Muscle layer of duodenum (tissue), 2 donors: ENCODE measurements around the gene POLR1A.

Experiments used
- H3K27ac ChIP-seq: one replicate; pipeline ENCODE4 v1.7.0; 2013; ENCODE audit warnings: mild to moderate bottlenecking, low read length
- H3K27me3 ChIP-seq: one replicate; pipeline ENCODE4 v1.7.0; 2013; ENCODE audit warnings: low read depth, mild to moderate bottlenecking, control low read depth, low read length
- H3K36me3 ChIP-seq, 2 donors: one replicate each; pipeline ENCODE4 v1.7.0; 2013; ENCODE audit warnings: low read length in 2 of 2, control low read depth in 1 of 2, mild to moderate bottlenecking in 1 of 2; ENCODE audit not compliant: insufficient read depth in 2 of 2, control insufficient read depth in 1 of 2
- H3K4me1 ChIP-seq, 2 donors: one replicate each; pipeline ENCODE4 v1.7.0; 2013; ENCODE audit warnings: low read length in 2 of 2, mild to moderate bottlenecking in 2 of 2, control low read depth in 1 of 2, moderate library complexity in 1 of 2; ENCODE audit not compliant: insufficient read depth in 2 of 2, control insufficient read depth in 1 of 2
- H3K4me3 ChIP-seq, 2 donors: one replicate each; pipeline ENCODE4 v1.7.0; 2013; ENCODE audit warnings: low read length in 2 of 2, low read depth in 1 of 2, mild to moderate bottlenecking in 1 of 2
- H3K9me3 ChIP-seq, 2 donors: one replicate each; pipeline ENCODE4 v1.7.0; 2013; ENCODE audit warnings: low read length in 2 of 2, control low read depth in 1 of 2, mild to moderate bottlenecking in 1 of 2; ENCODE audit not compliant: control insufficient read depth in 1 of 2
- donor health status: healthy.

Gene POLR1A

GRCh38 chr2:86055314-86055713 lies 50.4 kb downstream of the POLR1A start:
- no peak overlapping the region for H3K4me3 ChIP-seq
- H3K4me1 ChIP-seq = no peaks in the 10 kb centered on the region
- no peak overlapping the region for H3K27ac ChIP-seq
- no peaks in the 10 kb centered on the region for H3K9me3 ChIP-seq
- H3K27me3 ChIP-seq = no peaks in the 10 kb centered on the region
- H3K36me3 ChIP-seq = peaks cover 32 to 39% of the 10 kb centered on the region in 2 donors

GRCh38 chr2:86054535-86055082 lies 51.1 kb downstream of the POLR1A start:
- no peak overlapping the region for H3K27ac ChIP-seq
- peaks cover 30 to 39% of the 10 kb centered on the region in 2 donors for H3K36me3 ChIP-seq
- H3K9me3 ChIP-seq = no peaks in the 10 kb centered on the region
- no peak overlapping the region for H3K4me3 ChIP-seq
- H3K27me3 ChIP-seq = no peaks in the 10 kb centered on the region
- H3K4me1 ChIP-seq = no peaks in the 10 kb centered on the region

- H3K4me1 ChIP-seq = peaks cover 0 to 4% of the 10 kb centered on the region in 2 donors
- H3K4me3 ChIP-seq = no peak overlapping the region
- no peaks in the 10 kb centered on the region for H3K9me3 ChIP-seq
- no peaks in the 10 kb centered on the region for H3K27me3 ChIP-seq
- H3K27ac ChIP-seq = no peak overlapping the region
- H3K36me3 ChIP-seq = peaks cover 37 to 41% of the 10 kb centered on the region in 2 donors
These were observed 52.5 kb downstream of the POLR1A start for GRCh38 chr2:86053166-86053565.

- Histone ChIP-seq H3K9me3 (no peaks in the 10 kb centered on the region), H3K36me3 (peaks cover 42 to 45% of the 10 kb centered on the region in 2 donors), H3K27me3 (no peaks in the 10 kb centered on the region), H3K4me3 (no peak overlapping the region), H3K27ac (no peak overlapping the region), H3K4me1 (peaks cover 0 to 4% of the 10 kb centered on the region in 2 donors)
These were observed 53.0 kb downstream of the POLR1A start for GRCh38 chr2:86052676-86053075.

- Histone ChIP-seq H3K4me3 (no peak overlapping the region), H3K27ac (no peak overlapping the region)
These were observed 53.4 kb downstream of the POLR1A start for GRCh38 chr2:86052265-86052664.

GRCh38 chr2:86050301-86050700 lies 55.4 kb downstream of the POLR1A start:
- no peaks in the 10 kb centered on the region for H3K9me3 ChIP-seq
- no peak overlapping the region for H3K4me3 ChIP-seq
- H3K27ac ChIP-seq = no peak overlapping the region
- H3K27me3 ChIP-seq = no peaks in the 10 kb centered on the region
- peaks cover 56 to 58% of the 10 kb centered on the region in 2 donors for H3K36me3 ChIP-seq
- H3K4me1 ChIP-seq = peaks cover 0 to 4% of the 10 kb centered on the region in 2 donors

More at GRCh38 chr2:86052265-86052664, 53.4 kb downstream of the POLR1A start:
- Histone ChIP-seq H3K4me1 (peaks cover 0 to 4% of the 10 kb centered on the region in 2 donors), H3K9me3 (no peaks in the 10 kb centered on the region), H3K27me3 (no peaks in the 10 kb centered on the region), H3K36me3 (peaks cover 46 to 49% of the 10 kb centered on the region in 2 donors)

- H3K36me3 ChIP-seq = peaks cover 62 to 66% of the 10 kb centered on the region in 2 donors
- H3K27me3 ChIP-seq = no peaks in the 10 kb centered on the region
- no peak overlapping the region for H3K27ac ChIP-seq
- H3K9me3 ChIP-seq = no peaks in the 10 kb centered on the region
- H3K4me1 ChIP-seq = peaks cover 0 to 4% of the 10 kb centered on the region in 2 donors
- no peak overlapping the region for H3K4me3 ChIP-seq
These were observed 56.2 kb downstream of the POLR1A start for GRCh38 chr2:86049529-86049928.

GRCh38 chr2:86048888-86049287 lies 56.8 kb downstream of the POLR1A start:
- Histone ChIP-seq H3K4me3 (no peak overlapping the region), H3K4me1 (peaks cover 0 to 4% of the 10 kb centered on the region in 2 donors), H3K27me3 (no peaks in the 10 kb centered on the region), H3K36me3 (peaks cover 66% of the 10 kb centered on the region in 2 donors), H3K9me3 (no peaks in the 10 kb centered on the region), H3K27ac (no peak overlapping the region)

GRCh38 chr2:86048383-86048701 lies 57.3 kb downstream of the POLR1A start:
- Histone ChIP-seq H3K27ac (no peak overlapping the region), H3K4me3 (no peak overlapping the region), H3K27me3 (no peaks in the 10 kb centered on the region), H3K36me3 (peaks cover 66% of the 10 kb centered on the region in 2 donors), H3K9me3 (no peaks in the 10 kb centered on the region), H3K4me1 (peaks cover 0 to 4% of the 10 kb centered on the region in 2 donors)

- Histone ChIP-seq H3K36me3 (peaks cover 68% of the 10 kb centered on the region in 2 donors), H3K27ac (no peak overlapping the region)
These were observed 57.9 kb downstream of the POLR1A start for GRCh38 chr2:86047575-86048382.

GRCh38 chr2:86045541-86045940 lies 60.1 kb downstream of the POLR1A start:
- Histone ChIP-seq H3K9me3 (no peaks in the 10 kb centered on the region), H3K27me3 (no peaks in the 10 kb centered on the region), H3K27ac (no peak overlapping the region), H3K4me3 (no peak overlapping the region), H3K4me1 (peaks cover 0 to 4% of the 10 kb centered on the region in 2 donors), H3K36me3 (peaks cover 67 to 76% of the 10 kb centered on the region in 2 donors)

More at GRCh38 chr2:86047575-86048382, 57.9 kb downstream of the POLR1A start:
- Histone ChIP-seq H3K4me3 (no peak overlapping the region), H3K4me1 (peaks cover 0 to 4% of the 10 kb centered on the region in 2 donors), H3K9me3 (no peaks in the 10 kb centered on the region), H3K27me3 (no peaks in the 10 kb centered on the region)
